Fibroblast of lung (primary cell): Measurements from ENCODE around the gene FBLIM1.

ENCODE experiments used
- CTCF ChIP-seq, 2 donors: IDR thresholded peaks in 1 of 2; conservative IDR thresholded peaks in 1 of 2; 1 replicate in 1 of 2; 2 replicates in 1 of 2; pipeline ENCODE4 v1.5.1; 2011 to 2012; ENCODE audit warnings: low read length in 2 of 2, control low read depth in 1 of 2, inconsistent platforms in 1 of 2, low read depth in 1 of 2, mild to moderate bottlenecking in 1 of 2
- EZH2 ChIP-seq: IDR thresholded peaks from 2 replicates; pipeline ENCODE4 v1.5.1; 2012; ENCODE audit warnings: low read length, control low read depth, mild to moderate bottlenecking; ENCODE audit errors: missing control alignments

- no peak for TF ChIP-seq CTCF (conservative IDR thresholded peaks at IDR 0.05 in 1 of 2, IDR thresholded peaks at IDR 0.05 in 1 of 2; ENCODE audit: low read depth in 1 of 2, low read length in 2 of 2)
- no peak for TF ChIP-seq EZH2
These were observed 20.0 kb upstream of the FBLIM1 start for GRCh38 chr1:15738416-15739113.
